ENCODE measurements around the gene ENKUR. TPM values are rescaled to one million over a fixed set of nuclear protein-coding genes. Genes with fewer than 3 reads are reported as not detected.

Gene ENKUR
- total and polyA plus RNA-seq, 8 donors = 0.40 to 0.47 TPM; not detected in 6

- Histone ChIP-seq H3K4me1 (no peaks in the 10 kb centered on the region), H3K4me3 (no peak overlapping the region), H3K27ac (peak overlapping the region in 2 of 4 donors; percentile 7 to 19), H3K36me3 (no peaks in the 10 kb centered on the region), H3K27me3 (no peaks in the 10 kb centered on the region), H3K9me3 (no peaks in the 10 kb centered on the region)
- WGBS, 2 donors = 56 to 62% methylated on average over 4 of the region's 4 CpGs
- TF ChIP-seq, protein P1, sequence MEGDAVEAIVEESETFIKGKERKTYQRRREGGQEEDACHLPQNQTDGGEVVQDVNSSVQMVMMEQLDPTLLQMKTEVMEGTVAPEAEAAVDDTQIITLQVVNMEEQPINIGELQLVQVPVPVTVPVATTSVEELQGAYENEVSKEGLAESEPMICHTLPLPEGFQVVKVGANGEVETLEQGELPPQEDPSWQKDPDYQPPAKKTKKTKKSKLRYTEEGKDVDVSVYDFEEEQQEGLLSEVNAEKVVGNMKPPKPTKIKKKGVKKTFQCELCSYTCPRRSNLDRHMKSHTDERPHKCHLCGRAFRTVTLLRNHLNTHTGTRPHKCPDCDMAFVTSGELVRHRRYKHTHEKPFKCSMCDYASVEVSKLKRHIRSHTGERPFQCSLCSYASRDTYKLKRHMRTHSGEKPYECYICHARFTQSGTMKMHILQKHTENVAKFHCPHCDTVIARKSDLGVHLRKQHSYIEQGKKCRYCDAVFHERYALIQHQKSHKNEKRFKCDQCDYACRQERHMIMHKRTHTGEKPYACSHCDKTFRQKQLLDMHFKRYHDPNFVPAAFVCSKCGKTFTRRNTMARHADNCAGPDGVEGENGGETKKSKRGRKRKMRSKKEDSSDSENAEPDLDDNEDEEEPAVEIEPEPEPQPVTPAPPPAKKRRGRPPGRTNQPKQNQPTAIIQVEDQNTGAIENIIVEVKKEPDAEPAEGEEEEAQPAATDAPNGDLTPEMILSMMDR (IDR thresholded peaks at IDR 0.05) = no peak
- peak in 2 of 4 donors; percentile 43 to 56 for ATAC-seq
- no peak for DNase-seq
- FAIRE-seq = no peak
- intact Hi-C loops (cut with DNase I) = no loop called here
These were observed 68.5 kb downstream of the ENKUR start for GRCh38 chr10:24947304-24948097.

DNA sequence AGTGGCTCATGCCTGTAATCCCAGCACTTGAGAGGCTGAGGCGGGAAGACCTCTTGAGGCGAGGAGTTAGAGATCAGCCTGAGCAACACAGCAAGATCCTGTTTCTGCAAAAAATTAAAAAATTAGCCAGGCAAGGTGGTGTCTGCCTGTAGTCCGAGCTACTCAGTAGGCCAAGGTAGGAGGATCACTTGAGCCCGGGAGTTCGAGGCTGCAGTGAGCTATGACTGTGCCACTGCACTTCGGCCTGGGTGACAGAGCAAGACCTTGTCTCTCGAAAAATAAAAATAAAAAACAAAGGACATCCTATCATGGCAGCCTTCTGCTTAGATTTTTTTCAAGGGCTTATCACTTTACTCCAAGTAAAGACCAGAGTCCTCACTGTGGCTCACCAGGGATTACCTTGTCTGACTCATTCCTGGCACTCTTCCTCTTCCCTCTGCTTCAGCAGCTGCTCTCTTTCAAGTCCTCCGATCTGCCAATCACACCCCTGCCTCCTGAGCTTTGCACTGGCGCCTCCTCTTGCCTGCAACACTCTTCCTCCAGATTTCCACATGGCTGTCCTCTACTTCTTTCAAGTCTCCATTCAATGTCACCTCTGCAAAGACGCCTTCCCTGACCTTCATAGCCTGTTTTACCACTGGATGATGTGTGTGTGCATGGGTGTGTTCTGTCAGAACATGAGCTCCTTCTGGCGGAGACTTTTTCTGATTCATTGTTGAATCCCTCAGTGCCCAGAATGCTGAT is 71.3 kb downstream of the ENKUR start:
- Histone ChIP-seq H3K27me3 (no peaks in the 10 kb centered on the region), H3K36me3 (no peaks in the 10 kb centered on the region), H3K4me3 (no peak overlapping the region), H3K4me1 (no peaks in the 10 kb centered on the region), H3K27ac (no peak overlapping the region), H3K9me3 (no peaks in the 10 kb centered on the region)
- WGBS, 2 donors = 85 to 88% methylated on average over 11 of the region's 11 CpGs
- peak; percentile 43 to 83 (median 79) for ATAC-seq
- DNase-seq = peak in 2 of 6 donors; percentile 29 to 33
- no peak for FAIRE-seq
- intact Hi-C loops (cut with DNase I) = no loop called here
- TF ChIP-seq, protein P1 (IDR thresholded peaks at IDR 0.05) = no peak

DNA sequence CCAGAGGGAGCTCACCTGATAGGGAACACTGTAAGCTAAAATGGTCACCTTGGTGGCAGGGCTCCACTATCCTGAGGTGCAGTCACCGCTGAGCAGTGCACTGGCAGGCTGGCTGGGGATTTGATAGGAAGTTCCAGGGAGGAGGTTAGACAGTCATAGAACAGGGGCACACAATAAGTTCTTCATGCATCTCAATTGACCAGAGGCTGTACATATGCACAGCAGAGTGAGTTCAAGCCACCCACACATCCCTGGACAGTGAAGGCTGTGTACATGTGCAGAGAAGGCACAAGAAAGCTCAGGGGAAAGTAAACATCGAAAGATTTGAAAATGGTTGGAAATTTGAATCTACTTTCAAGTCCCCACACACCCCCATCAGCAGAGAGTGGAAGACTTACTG is 77.4 kb downstream of the ENKUR start:
- FAIRE-seq = no peak
- intact Hi-C loops (cut with DNase I) = no loop called here
- Histone ChIP-seq H3K4me3 (no peak overlapping the region), H3K27ac (no peak overlapping the region), H3K4me1 (no peaks in the 10 kb centered on the region), H3K36me3 (no peaks in the 10 kb centered on the region), H3K9me3 (no peaks in the 10 kb centered on the region), H3K27me3 (no peaks in the 10 kb centered on the region)
- no peak for ATAC-seq
- TF ChIP-seq, protein P1 (IDR thresholded peaks at IDR 0.05) = no peak
- no peak for DNase-seq
- 92 to 93% methylated on average over 2 of the region's 2 CpGs for WGBS, 2 donors

DNA sequence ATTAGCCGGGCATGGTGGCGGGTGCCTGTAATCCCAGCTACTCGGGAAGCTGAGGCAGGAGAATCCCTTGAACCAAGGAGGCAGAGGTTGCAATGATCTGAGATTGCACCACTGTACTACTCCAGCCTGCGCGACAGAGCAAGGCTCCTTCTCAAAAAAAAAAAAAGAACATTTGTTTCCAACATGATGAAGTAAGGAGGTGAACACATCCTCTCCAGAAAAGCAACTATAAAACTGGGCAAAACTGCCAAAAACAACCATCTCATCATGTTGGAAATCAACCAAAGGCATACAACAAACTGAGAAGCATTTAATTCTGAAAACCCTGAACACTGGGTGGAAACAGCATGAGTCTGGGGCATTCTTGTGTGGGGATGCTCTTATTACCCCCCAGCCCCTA is 77.9 kb downstream of the ENKUR start:
- ATAC-seq (no peak), FAIRE-seq (no peak), DNase-seq (no peak)
- Histone ChIP-seq H3K4me1 (no peaks in the 10 kb centered on the region), H3K4me3 (no peak overlapping the region), H3K9me3 (no peaks in the 10 kb centered on the region), H3K36me3 (no peaks in the 10 kb centered on the region), H3K27me3 (no peaks in the 10 kb centered on the region), H3K27ac (no peak overlapping the region)
- 92 to 100% methylated on average over 5 of the region's 5 CpGs for WGBS, 2 donors
- TF ChIP-seq, protein P1 (IDR thresholded peaks at IDR 0.05) = no peak
- intact Hi-C loops (cut with DNase I) = no loop called here
